HFFc6 (cell line): ENCODE results near the gene PAPPA. TPM values are rescaled to one million over a fixed set of nuclear protein-coding genes. Genes with fewer than 3 reads are reported as not detected.

Experiments
- DNase-seq: peaks from one replicate; pipeline ENCODE4 v3.0.0-alpha.2; 2018
- H3K27ac Mint-ChIP-seq: 2 replicates; pipeline ENCODE4 v1.8.0; 2020; ENCODE audit warnings: mild to moderate bottlenecking, mixed read lengths
- H3K27me3 Mint-ChIP-seq: 2 replicates; pipeline ENCODE4 v1.8.0; 2021; ENCODE audit warnings: mild to moderate bottlenecking, moderate library complexity, mixed read lengths; ENCODE audit not compliant: insufficient read depth
- H3K36me3 Mint-ChIP-seq: 2 replicates; pipeline ENCODE4 v1.8.0; 2021; ENCODE audit warnings: low read depth, mixed read lengths
- H3K4me1 Mint-ChIP-seq: 2 replicates; pipeline ENCODE4 v1.8.0; 2020; ENCODE audit warnings: low read depth, mixed read lengths
- H3K4me3 Mint-ChIP-seq: 2 replicates; pipeline ENCODE4 v1.8.0; 2020; ENCODE audit warnings: mild to moderate bottlenecking, moderate library complexity, mixed read lengths
- H3K9me3 Mint-ChIP-seq: 2 replicates; pipeline ENCODE4 v1.8.0; 2020; ENCODE audit warnings: mild to moderate bottlenecking, mixed read lengths
- total RNA-seq, 6 experiments: library from RNA; stranded (reverse); fragmentation: NEBNext Ultra II Directional; extraction: Animal tissue kit (Norgen Biotek cat#: 25700); gene quantifications; 2 replicates in 1 of 6; 3 replicates in 5 of 6; pipeline ENCODE4 v1.2.3, GENCODE V29; 2021
- TF ChIP-seq, protein P1 (sequence below): fragments of 200-600 bp; sonication (generic); IDR thresholded peaks from 2 replicates; pipeline ENCODE4 v1.5.0; 2021; ENCODE audit warnings: antibody characterized with exemption, mild to moderate bottlenecking

Gene PAPPA
- total RNA-seq, 6 experiments from 2014 or later = 8.2 to 13.2 (median 12.3) TPM

- no peaks in the 10 kb centered on the region for H3K9me3 Mint-ChIP-seq
- no peak for DNase-seq
- peaks cover 48% of the 10 kb centered on the region for H3K36me3 Mint-ChIP-seq
- no peak overlapping the region for H3K27ac Mint-ChIP-seq
- H3K27me3 Mint-ChIP-seq = peaks cover 1% of the 10 kb centered on the region
- peaks cover 36% of the 10 kb centered on the region for H3K4me1 Mint-ChIP-seq
- TF ChIP-seq, protein P1, sequence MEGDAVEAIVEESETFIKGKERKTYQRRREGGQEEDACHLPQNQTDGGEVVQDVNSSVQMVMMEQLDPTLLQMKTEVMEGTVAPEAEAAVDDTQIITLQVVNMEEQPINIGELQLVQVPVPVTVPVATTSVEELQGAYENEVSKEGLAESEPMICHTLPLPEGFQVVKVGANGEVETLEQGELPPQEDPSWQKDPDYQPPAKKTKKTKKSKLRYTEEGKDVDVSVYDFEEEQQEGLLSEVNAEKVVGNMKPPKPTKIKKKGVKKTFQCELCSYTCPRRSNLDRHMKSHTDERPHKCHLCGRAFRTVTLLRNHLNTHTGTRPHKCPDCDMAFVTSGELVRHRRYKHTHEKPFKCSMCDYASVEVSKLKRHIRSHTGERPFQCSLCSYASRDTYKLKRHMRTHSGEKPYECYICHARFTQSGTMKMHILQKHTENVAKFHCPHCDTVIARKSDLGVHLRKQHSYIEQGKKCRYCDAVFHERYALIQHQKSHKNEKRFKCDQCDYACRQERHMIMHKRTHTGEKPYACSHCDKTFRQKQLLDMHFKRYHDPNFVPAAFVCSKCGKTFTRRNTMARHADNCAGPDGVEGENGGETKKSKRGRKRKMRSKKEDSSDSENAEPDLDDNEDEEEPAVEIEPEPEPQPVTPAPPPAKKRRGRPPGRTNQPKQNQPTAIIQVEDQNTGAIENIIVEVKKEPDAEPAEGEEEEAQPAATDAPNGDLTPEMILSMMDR = no peak
- no peak overlapping the region for H3K4me3 Mint-ChIP-seq
Measured at GRCh38 chr9:116342061-116342460, 188.5 kb downstream of the PAPPA start.

- no peak for DNase-seq
- H3K36me3 Mint-ChIP-seq = peaks cover 57% of the 10 kb centered on the region
Measured at GRCh38 chr9:116342941-116343340, 189.3 kb downstream of the PAPPA start.

GRCh38 chr9:116344416-116344815 lies 190.8 kb downstream of the PAPPA start:
- Mint-ChIP-seq H3K4me3 (no peak overlapping the region), H3K27ac (no peak overlapping the region), H3K4me1 (peaks cover 12% of the 10 kb centered on the region), H3K9me3 (no peaks in the 10 kb centered on the region), H3K27me3 (no peaks in the 10 kb centered on the region; the same call in 1 of the 2 replicates), H3K36me3 (peaks cover 53% of the 10 kb centered on the region)
- TF ChIP-seq, protein P1 = no peak
- DNase-seq = no peak

More at GRCh38 chr9:116342941-116343340, 189.3 kb downstream of the PAPPA start:
- H3K27me3 Mint-ChIP-seq = peaks cover 1% of the 10 kb centered on the region
- H3K9me3 Mint-ChIP-seq = no peaks in the 10 kb centered on the region
- H3K4me3 Mint-ChIP-seq = no peak overlapping the region
- TF ChIP-seq, protein P1 = no peak
- H3K4me1 Mint-ChIP-seq = peaks cover 27% of the 10 kb centered on the region
- H3K27ac Mint-ChIP-seq = no peak overlapping the region

DNA sequence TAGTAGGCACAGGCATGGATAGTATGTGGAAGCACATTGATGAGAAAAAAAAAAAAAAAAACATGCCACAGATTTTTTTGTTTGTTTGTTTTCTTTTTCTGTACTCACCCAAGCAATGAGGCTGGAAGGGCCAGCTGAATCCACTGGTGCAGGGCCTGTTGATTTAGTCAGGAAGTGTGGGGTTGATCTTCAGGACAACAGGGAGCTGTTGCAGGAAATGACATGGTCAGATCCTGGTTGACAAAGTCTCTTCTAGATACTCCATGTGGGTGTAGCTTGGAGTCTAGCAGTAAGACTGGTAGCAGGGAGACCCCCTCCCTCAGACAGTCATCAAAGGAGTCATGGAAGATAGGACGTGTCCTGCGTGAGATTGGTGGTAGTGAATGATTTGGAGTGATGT lies 191.8 kb downstream of the PAPPA start:
- no peak overlapping the region for H3K27ac Mint-ChIP-seq
- H3K4me3 Mint-ChIP-seq = no peak overlapping the region
- H3K9me3 Mint-ChIP-seq = no peaks in the 10 kb centered on the region
- H3K27me3 Mint-ChIP-seq = no peaks in the 10 kb centered on the region; the same call in 1 of the 2 replicates
- H3K4me1 Mint-ChIP-seq = peaks cover 12% of the 10 kb centered on the region
- DNase-seq = no peak
- TF ChIP-seq, protein P1 = no peak
- H3K36me3 Mint-ChIP-seq = peaks cover 51% of the 10 kb centered on the region

DNA sequence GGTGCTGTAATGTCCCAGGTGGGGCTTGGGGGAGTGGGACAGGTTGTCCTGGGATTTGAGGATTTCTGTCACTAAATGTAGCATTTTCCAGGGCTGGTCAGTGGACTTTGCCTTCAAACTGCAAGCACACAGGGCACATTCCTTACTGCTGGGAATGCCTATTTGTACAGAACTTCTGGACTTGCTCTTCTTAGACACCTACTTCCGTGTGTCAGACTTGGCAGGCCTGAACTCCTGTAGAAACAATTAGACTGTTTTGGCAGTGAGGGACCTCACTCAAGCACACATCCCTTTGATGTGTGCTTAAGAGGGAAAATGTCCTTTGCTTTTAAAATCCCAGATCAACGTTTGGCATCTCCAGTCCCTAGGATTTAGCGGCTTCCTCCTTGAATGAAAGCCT lies 192.2 kb downstream of the PAPPA start:
- TF ChIP-seq, protein P1 = no peak
- no peak overlapping the region for H3K27ac Mint-ChIP-seq
- no peaks in the 10 kb centered on the region; the same call in 1 of the 2 replicates for H3K27me3 Mint-ChIP-seq
- no peaks in the 10 kb centered on the region for H3K9me3 Mint-ChIP-seq
- DNase-seq = no peak
- peaks cover 12% of the 10 kb centered on the region for H3K4me1 Mint-ChIP-seq
- no peak overlapping the region for H3K4me3 Mint-ChIP-seq
- peaks cover 51% of the 10 kb centered on the region for H3K36me3 Mint-ChIP-seq

DNA sequence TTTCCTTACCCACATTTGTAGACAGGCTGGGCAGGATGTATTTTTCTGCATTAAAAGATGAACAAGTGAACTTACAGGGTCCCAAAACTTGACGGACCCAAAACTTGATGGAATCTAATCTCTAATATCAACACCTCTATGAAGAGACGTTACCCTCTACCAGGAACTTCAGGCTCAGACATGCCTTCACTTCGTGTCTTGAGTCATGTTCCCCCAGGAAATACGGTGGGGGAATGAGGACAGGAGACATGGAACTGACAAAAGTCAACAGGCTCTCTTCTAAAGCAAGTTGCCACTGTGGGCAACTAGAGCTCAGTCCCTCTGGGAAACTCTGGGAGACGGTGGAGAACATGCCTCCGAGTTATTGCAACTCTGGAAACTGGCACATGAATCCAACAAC lies 196.1 kb downstream of the PAPPA start:
- H3K4me3 Mint-ChIP-seq = no peak overlapping the region
- peaks cover 2% of the 10 kb centered on the region; the same call in 1 of the 2 replicates for H3K4me1 Mint-ChIP-seq
- peaks cover 62% of the 10 kb centered on the region for H3K36me3 Mint-ChIP-seq
- TF ChIP-seq, protein P1 = no peak
- no peak for DNase-seq
- H3K9me3 Mint-ChIP-seq = no peaks in the 10 kb centered on the region
- no peak overlapping the region for H3K27ac Mint-ChIP-seq
- H3K27me3 Mint-ChIP-seq = no peaks in the 10 kb centered on the region; the same call in 1 of the 2 replicates
